Measurements from ENCODE around the gene RAB11A. TPM values are rescaled to one million over a fixed set of nuclear protein-coding genes. Genes with fewer than 3 reads are reported as not detected.

Gene RAB11A
- total RNA-seq, 1 donor from 2014 or later = 317 TPM

DNA sequence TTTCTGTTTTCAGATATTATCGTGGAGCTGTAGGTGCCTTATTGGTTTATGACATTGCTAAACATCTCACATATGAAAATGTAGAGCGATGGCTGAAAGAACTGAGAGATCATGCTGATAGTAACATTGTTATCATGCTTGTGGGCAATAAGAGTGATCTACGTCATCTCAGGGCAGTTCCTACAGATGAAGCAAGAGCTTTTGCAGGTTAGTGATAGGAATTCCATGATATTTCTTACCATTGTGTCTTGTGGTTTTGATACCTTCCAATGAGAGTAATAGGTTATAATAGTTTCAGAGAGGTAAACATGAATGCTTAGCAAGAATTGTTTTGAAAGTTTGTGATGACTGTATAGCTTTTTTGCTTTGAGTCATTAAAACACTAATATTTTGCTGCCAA lies 8.5 kb downstream of the RAB11A start:
- Mint-ChIP-seq H3K4me3 (ENCODE audit: unreplicated experiment) (no peak overlapping the region), H3K27ac (ENCODE audit: unreplicated experiment) (no peak overlapping the region), H3K9me3 (ENCODE audit: unreplicated experiment) (no peaks in the 10 kb centered on the region), H3K36me3 (ENCODE audit: unreplicated experiment) (peaks cover 35% of the 10 kb centered on the region), H3K4me1 (ENCODE audit: unreplicated experiment) (peaks cover 22% of the 10 kb centered on the region), H3K27me3 (ENCODE audit: unreplicated experiment) (no peaks in the 10 kb centered on the region)
- TF ChIP-seq, protein P1, sequence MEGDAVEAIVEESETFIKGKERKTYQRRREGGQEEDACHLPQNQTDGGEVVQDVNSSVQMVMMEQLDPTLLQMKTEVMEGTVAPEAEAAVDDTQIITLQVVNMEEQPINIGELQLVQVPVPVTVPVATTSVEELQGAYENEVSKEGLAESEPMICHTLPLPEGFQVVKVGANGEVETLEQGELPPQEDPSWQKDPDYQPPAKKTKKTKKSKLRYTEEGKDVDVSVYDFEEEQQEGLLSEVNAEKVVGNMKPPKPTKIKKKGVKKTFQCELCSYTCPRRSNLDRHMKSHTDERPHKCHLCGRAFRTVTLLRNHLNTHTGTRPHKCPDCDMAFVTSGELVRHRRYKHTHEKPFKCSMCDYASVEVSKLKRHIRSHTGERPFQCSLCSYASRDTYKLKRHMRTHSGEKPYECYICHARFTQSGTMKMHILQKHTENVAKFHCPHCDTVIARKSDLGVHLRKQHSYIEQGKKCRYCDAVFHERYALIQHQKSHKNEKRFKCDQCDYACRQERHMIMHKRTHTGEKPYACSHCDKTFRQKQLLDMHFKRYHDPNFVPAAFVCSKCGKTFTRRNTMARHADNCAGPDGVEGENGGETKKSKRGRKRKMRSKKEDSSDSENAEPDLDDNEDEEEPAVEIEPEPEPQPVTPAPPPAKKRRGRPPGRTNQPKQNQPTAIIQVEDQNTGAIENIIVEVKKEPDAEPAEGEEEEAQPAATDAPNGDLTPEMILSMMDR (IDR thresholded peaks at IDR 0.05) = no peak
- no peak for DNase-seq (ENCODE audit: extremely low spot score, unreplicated experiment)

DNA sequence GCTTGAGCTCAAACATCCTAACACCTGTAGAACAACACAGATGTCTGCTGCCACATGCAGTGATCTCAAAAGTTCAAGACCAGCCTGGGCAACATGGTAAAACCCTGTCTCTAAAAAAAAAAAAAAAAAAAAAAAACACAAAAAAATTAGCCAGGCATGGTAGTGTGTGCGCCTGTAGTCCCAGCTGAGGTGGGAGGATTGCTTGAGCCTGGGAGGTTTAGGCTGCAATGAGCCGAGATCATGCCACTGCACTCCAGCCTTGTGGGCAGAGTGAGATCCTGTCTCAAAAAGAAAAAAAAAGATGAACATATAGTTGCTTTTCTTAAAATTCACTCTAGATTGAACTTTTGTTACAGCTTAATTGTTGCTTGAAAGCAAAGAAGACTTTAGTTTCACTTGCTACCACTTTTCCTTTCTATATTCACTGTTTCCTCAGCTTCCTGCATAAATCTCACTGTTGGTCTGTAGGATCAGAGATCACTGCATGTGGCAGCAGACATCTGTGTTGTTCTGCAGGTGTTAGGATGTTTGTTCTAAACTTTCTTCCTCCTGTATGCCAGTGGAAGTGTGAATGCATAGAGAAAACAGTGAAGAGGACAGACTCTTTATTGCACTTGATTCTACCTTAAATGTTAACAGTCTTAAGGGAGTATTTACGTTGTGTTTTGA lies 12.6 kb downstream of the RAB11A start:
- DNase-seq (ENCODE audit: extremely low spot score, unreplicated experiment) = no peak
- H3K9me3 Mint-ChIP-seq (ENCODE audit: unreplicated experiment) = no peaks in the 10 kb centered on the region
- peaks cover 56% of the 10 kb centered on the region for H3K36me3 Mint-ChIP-seq (ENCODE audit: unreplicated experiment)
- H3K27ac Mint-ChIP-seq (ENCODE audit: unreplicated experiment) = no peak overlapping the region
- H3K4me1 Mint-ChIP-seq (ENCODE audit: unreplicated experiment) = peaks cover 6% of the 10 kb centered on the region
- no peak overlapping the region for H3K4me3 Mint-ChIP-seq (ENCODE audit: unreplicated experiment)
- no peaks in the 10 kb centered on the region for H3K27me3 Mint-ChIP-seq (ENCODE audit: unreplicated experiment)
- TF ChIP-seq, protein P1 (IDR thresholded peaks at IDR 0.05) = no peak

DNA sequence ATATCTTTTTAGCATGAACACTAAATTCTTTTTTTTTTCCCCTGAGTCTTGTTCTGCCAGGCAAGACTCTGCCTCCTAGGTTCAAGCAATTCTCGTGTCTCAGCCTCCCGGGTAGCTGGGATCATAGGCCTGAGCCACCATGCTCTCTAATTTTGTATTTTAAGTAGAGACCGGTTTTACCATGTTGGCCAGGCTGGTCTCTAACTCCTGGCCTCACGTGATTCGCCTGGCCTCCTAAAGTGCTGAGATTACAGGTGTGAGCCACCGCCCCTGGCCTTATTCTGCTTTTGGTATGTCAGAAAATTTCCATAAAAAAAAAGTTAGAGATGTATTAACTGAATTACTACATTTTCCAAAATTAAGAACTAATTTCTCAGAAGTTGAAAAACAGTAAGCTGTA lies 14.3 kb downstream of the RAB11A start:
- TF ChIP-seq, protein P1 (IDR thresholded peaks at IDR 0.05) = no peak
- Mint-ChIP-seq H3K9me3 (ENCODE audit: unreplicated experiment) (no peaks in the 10 kb centered on the region), H3K27me3 (ENCODE audit: unreplicated experiment) (no peaks in the 10 kb centered on the region)

DNA sequence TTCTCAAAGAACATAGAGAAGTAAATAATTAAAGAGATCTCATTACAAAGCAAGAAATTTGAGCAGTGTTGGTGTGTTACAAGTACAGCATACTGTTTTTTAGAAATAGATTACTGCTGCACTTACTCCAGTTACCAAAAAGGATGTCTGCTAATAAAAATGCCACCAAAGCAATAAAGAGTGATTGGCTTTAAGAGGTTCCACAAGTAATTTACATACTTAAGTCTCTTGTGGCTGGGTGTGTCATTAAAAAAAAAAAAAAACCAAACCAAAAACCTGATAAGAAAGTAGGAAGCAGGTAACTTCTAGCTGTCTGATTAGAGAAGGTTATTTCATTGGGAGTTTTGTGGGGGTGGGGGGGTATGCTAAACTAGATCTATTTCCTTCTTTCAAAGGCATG lies 15.2 kb downstream of the RAB11A start:
- Mint-ChIP-seq H3K36me3 (ENCODE audit: unreplicated experiment) (peaks cover 60% of the 10 kb centered on the region), H3K9me3 (ENCODE audit: unreplicated experiment) (no peaks in the 10 kb centered on the region), H3K4me1 (ENCODE audit: unreplicated experiment) (peaks cover 9% of the 10 kb centered on the region), H3K27me3 (ENCODE audit: unreplicated experiment) (no peaks in the 10 kb centered on the region), H3K4me3 (ENCODE audit: unreplicated experiment) (no peak overlapping the region), H3K27ac (ENCODE audit: unreplicated experiment) (no peak overlapping the region)
- DNase-seq (ENCODE audit: extremely low spot score, unreplicated experiment) = no peak
- TF ChIP-seq, protein P1 (IDR thresholded peaks at IDR 0.05) = no peak

More for the DNA sequence above, 14.3 kb downstream of the RAB11A start:
- DNase-seq (ENCODE audit: extremely low spot score, unreplicated experiment) = no peak
- peaks cover 61% of the 10 kb centered on the region for H3K36me3 Mint-ChIP-seq (ENCODE audit: unreplicated experiment)
- H3K27ac Mint-ChIP-seq (ENCODE audit: unreplicated experiment) = no peak overlapping the region
- H3K4me3 Mint-ChIP-seq (ENCODE audit: unreplicated experiment) = no peak overlapping the region
- peaks cover 4% of the 10 kb centered on the region for H3K4me1 Mint-ChIP-seq (ENCODE audit: unreplicated experiment)

DNA sequence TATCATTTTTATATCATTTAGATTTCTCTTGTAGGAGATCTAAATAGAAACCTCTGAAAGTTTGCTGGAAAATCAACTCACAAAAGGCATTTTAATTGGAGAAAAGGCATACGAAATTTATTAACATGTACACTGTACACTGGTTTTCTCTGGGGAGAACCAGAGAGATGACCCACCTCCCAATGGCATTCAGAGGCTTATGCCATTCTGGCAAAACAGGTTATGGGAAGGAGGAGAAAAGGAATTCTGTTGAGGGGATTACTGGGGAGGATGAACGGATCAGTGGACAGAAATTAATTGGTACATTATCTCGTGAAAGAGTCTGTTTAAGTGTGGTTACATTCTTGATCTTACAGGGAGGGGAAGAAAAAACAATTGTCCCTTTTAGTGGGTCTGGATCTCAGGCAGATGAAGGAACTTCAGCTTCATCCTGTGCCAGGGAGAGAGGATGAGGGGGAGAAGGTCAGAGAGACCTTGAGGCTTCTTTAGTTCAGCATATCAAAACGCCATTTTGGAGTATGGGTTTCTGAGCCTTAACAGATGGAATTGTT lies 16.5 kb downstream of the RAB11A start:
- Mint-ChIP-seq H3K4me1 (ENCODE audit: unreplicated experiment) (peaks cover 11% of the 10 kb centered on the region), H3K36me3 (ENCODE audit: unreplicated experiment) (peaks cover 64% of the 10 kb centered on the region), H3K27ac (ENCODE audit: unreplicated experiment) (no peak overlapping the region), H3K27me3 (ENCODE audit: unreplicated experiment) (no peaks in the 10 kb centered on the region), H3K4me3 (ENCODE audit: unreplicated experiment) (no peak overlapping the region), H3K9me3 (ENCODE audit: unreplicated experiment) (no peaks in the 10 kb centered on the region)
- DNase-seq (ENCODE audit: extremely low spot score, unreplicated experiment) = no peak
- TF ChIP-seq, protein P1 (IDR thresholded peaks at IDR 0.05) = no peak
